HG03469 (cell line): Measurements from ENCODE around the gene SLC5A3.

Experiments
- ATAC-seq: cut with Tn5 transposase; IDR thresholded peaks from one replicate; pipeline ENCODE4 v1.9.1; 2021; ENCODE audit warnings: mild to moderate bottlenecking, moderate library complexity, moderate number of reproducible peaks; ENCODE audit not compliant: unreplicated experiment

The SLC5A3 gene

GRCh38 chr21:34073032-34073748, at the start of gene SLC5A3, which contains the start of gene MRPS6:
TSS of gene SLC5A3 (plus strand) at chr21:34073578. CDS start at chr21:34095199, 21,621 bp downstream.
TSS of gene MRPS6 (plus strand) at chr21:34073578. CDS start at chr21:34073701, 123 bp downstream.
- peak; percentile 36 for ATAC-seq

- ATAC-seq = no peak
Observed at GRCh38 chr21:34023691-34024373, 49.5 kb upstream of the SLC5A3 start.

GRCh38 chr21:34024374-34024693, 49.0 kb upstream of the SLC5A3 start:
- ATAC-seq = no peak

GRCh38 chr21:34027721-34028461, 45.5 kb upstream of the SLC5A3 start:
- no peak for ATAC-seq

GRCh38 chr21:34029743-34030528, 43.4 kb upstream of the SLC5A3 start:
- ATAC-seq = peak; percentile 88

GRCh38 chr21:34031835-34032370, 41.5 kb upstream of the SLC5A3 start:
- no peak for ATAC-seq

- no peak for ATAC-seq
Observed at GRCh38 chr21:34034369-34035014, 38.9 kb upstream of the SLC5A3 start.

- ATAC-seq = no peak
Observed at GRCh38 chr21:34035619-34036354, 37.6 kb upstream of the SLC5A3 start.

- no peak for ATAC-seq
Observed at GRCh38 chr21:34037009-34037795, 36.2 kb upstream of the SLC5A3 start.

- ATAC-seq = no peak
Observed at GRCh38 chr21:34039678-34040382, 33.5 kb upstream of the SLC5A3 start.

- no peak for ATAC-seq
Observed at GRCh38 chr21:34042735-34043134, 30.6 kb upstream of the SLC5A3 start.

GRCh38 chr21:34043333-34043732, 30.0 kb upstream of the SLC5A3 start:
- no peak for ATAC-seq

- ATAC-seq = no peak
Observed at GRCh38 chr21:34046917-34047316, 26.5 kb upstream of the SLC5A3 start.

- no peak for ATAC-seq
Observed at GRCh38 chr21:34047835-34048234, 25.5 kb upstream of the SLC5A3 start.

GRCh38 chr21:34052171-34052570, 21.2 kb upstream of the SLC5A3 start:
- ATAC-seq = no peak

- ATAC-seq = no peak
Observed at GRCh38 chr21:34054259-34054658, 19.1 kb upstream of the SLC5A3 start.

- no peak for ATAC-seq
Observed at GRCh38 chr21:34055615-34056014, 17.8 kb upstream of the SLC5A3 start.

- no peak for ATAC-seq
Observed at GRCh38 chr21:34061983-34062382, 11.4 kb upstream of the SLC5A3 start.
